GM18907 (cell line): ENCODE results near the gene C6orf15.

ENCODE experiments used
- ATAC-seq: cut with Tn5 transposase; IDR thresholded peaks from one replicate; pipeline ENCODE4 v1.9.1; 2021; ENCODE audit warnings: mild to moderate bottlenecking, moderate library complexity; ENCODE audit not compliant: unreplicated experiment

The C6orf15 gene

DNA sequence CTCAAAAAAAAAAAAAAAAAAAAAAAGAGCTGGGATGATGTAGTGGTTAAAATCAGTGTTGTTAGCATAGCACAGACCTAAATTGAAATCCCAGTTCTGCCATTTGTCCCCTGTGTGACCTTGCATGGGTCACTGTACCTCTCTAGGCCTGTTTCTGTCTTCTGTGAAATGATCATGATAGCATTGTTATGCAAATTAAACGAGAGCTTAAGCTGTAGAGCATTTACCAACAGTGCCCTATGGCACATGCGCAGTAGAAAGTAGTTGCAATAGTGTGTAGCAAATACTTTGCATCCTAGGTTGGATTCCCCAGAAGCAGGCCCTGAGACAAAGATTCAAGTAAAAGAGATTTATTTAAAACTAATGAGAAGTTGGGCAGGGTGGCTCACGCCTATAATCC lies 19.2 kb upstream of the C6orf15 start:
- ATAC-seq, result no peak

GRCh38 chr6:31130751-31131150 lies 18.4 kb upstream of the C6orf15 start:
- ATAC-seq, result no peak

DNA sequence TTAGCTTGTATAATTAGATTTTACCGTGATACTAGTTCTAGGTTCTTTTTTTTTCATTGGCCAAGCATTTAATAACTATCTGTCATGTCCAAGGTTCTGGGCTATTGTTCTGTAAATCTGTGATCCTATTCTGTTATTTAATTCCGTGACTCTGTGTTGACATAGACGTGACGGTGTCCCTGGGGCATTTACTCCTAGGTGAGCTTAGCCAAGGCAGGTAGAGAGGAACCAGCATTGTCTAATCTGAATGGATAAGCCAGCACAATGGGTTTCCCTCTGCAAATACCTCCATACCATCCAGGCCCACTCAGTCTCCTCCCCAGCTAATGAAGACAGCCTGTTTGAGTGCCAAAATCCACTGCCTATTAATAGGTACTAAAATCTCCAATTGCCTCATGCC lies 16.8 kb upstream of the C6orf15 start:
- no peak for ATAC-seq

- no peak for ATAC-seq
Observed at GRCh38 chr6:31128093-31128676, 15.8 kb upstream of the C6orf15 start.

GRCh38 chr6:31126396-31127175 lies 14.2 kb upstream of the C6orf15 start:
- ATAC-seq, result no peak

DNA sequence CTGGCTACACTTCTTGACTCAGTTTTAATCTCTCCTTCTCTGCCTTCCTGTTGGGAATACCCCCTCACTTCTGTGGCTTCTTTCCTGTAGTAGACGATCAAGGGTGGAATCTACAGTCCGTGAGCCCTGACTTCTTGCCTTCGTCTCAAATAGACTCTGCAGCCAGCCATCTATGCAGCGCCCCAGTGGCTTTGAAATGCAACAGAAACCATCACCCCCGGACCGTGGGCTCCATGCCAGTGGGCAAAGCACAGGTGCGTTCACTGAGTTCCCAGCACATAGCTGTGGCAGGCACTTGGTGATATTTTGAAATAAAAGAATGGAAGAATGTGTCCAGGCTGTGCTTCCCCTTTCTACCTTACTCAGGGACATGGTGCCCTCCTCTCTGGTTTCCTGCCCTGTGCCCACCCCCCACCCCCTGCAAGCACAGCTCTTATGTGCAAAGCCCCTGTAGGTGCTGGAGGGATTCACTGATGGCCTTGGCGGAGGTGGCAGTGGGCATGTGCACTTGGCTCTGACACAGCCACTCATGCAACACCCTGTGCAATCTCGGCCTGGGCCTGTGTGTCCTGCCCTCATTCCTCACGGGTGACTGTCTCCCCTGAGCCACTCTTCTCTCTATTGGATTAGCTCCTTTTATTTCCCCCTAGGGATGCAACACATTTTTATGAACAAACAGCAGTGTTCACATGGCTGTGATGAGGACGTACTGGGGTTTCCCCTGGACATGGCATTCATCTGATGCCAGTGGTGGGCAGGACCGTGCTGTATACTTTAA lies 13.4 kb upstream of the C6orf15 start:
- ATAC-seq, result no peak

DNA sequence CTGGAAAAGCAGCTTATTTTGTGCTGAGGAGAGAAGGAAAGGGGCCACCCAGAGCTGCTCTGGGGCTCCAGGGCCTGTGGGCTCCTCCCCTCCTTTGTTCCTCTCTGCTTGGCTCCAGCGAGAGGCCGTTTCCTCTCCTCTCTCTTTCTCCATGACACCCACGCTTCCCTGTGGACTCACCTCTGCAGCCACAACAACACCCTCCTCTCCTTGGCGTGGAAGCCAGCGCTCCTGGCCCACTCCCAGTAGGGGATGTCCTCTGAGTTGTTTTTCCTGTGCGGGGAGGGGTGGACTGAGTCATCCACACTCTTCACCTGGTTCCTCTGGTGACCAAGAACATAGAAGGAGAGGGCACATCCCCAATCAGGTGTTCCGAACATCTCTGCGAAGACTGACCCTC lies 12.8 kb upstream of the C6orf15 start:
- ATAC-seq, result no peak

GRCh38 chr6:31122791-31123706 lies 10.7 kb upstream of the C6orf15 start:
- no peak for ATAC-seq

DNA sequence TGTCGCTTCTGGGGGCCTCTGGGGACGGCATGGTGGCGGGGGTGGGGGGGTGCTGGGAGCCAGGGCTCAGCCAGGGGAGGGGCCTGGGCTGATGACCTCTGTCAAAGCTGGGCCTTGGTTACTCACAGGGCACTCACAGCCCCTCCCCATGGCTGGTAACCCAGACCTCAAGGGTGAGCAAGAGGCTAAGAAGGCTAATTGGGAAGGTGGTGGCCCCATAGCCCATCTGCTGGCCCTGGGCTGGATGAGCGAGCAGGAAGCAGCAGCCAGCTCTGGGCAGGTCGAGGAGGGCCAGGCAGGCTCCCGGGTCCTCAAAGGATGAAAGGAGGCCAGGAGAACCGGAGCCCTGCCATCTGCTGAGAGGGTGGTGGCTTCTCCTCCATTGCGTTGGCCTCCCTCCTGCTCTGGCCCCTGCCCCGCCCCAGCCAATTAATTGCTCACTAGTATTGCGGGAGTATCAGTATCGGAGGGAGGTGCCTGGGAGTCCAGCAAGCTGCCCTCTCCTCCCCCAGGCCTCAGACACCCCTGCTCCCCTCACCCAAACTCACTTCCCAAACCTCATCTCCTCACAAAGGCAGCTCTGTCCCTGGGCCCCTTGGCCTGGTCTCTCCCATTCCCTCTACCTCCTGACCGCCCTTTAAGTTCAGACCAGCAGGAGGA lies 8.9 kb upstream of the C6orf15 start:
- no peak for ATAC-seq

- no peak for ATAC-seq
Observed at GRCh38 chr6:31120151-31120915, 8.0 kb upstream of the C6orf15 start, which contains the start of gene CDSN. TSS of gene CDSN (minus strand) at chr6:31120446. CDS start at chr6:31120419, 27 bp downstream.

GRCh38 chr6:31118178-31118577 lies 5.8 kb upstream of the C6orf15 start:
- no peak for ATAC-seq

DNA sequence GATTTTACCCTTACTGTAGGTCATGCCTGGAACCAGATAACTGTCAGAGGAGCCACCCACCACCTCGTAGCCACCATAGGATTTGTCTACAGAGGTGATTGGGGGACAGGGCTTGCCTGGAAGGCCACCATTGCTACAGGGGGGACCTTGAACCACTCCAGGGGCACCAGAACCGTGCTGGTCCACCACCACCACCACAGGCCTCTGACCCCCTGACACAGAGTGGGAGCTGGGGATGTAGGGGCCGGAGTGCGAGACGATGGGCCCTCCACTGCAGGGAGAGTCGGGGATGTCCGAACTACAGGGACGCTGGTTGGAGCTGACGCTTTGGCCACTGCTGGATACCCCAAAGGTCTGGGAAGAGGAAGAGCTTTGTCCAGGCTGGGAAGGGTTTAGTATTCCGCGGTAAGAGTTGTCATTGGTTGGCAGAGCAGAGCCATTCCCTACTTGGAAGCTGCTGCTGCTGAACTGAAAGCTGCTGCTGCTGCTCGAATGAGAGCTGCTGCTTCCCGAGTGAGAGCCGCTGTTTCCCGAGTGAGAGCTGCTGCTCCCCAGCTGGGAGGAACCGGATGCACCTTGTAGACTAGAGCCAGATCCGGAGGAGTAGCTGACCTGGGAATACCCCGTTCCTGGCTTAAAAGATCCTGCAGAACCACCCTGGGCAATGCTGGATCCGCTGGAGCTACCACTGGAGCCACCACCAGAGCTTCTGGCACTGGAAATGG lies 4.4 kb upstream of the C6orf15 start:
- ATAC-seq, result no peak

GRCh38 chr6:31115941-31116560 lies 3.7 kb upstream of the C6orf15 start:
- ATAC-seq, result no peak

GRCh38 chr6:31114970-31115849 lies 2.8 kb upstream of the C6orf15 start:
- ATAC-seq, result no peak

- ATAC-seq, result no peak
Observed at GRCh38 chr6:31114541-31114878, 2.1 kb upstream of the C6orf15 start, which contains the start of gene PSORS1C1. TSS of gene PSORS1C1 (plus strand) at chr6:31114800. CDS start at chr6:31129633, 14,833 bp downstream.

- ATAC-seq, result no peak
Observed at GRCh38 chr6:31113861-31114540, 1.6 kb upstream of the C6orf15 start.

DNA sequence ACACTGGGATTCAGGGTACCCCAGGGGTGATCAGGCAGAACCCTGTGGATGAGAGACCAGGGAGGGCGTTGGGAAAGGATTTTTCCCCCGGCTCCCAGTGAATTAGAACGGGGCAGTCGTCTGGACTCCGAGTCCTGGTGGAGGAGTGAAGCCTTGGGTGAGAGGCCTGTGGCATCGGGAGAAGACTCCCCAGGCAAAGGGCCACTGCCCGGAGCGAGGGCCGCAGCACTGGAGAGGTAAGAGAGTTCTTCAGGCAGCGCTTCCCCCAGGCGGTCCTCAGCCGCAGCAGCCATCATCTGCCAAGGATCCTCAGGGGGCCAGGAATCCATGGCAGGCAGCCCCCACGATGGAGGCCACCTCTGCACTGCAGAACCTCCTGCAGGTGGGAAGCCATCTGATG lies 663 bp downstream of the C6orf15 start:
- no peak for ATAC-seq
